Erythroblast (primary cell): Measurements from ENCODE around the gene TAPBP.

Experiments
- GATA1 ChIP-seq: IDR thresholded peaks from 2 replicates; pipeline ENCODE4 v1.6.1; 2011; ENCODE audit warnings: low read depth, mild to moderate bottlenecking, control low read depth, low read length, moderate library complexity
- POLR2A ChIP-seq: IDR thresholded peaks from 2 replicates; pipeline ENCODE4 v1.6.1; 2011; ENCODE audit warnings: mild to moderate bottlenecking, low read length

GRCh38 chr6:33273924-33274902 lies 39.7 kb downstream of the TAPBP start:
- TF ChIP-seq POLR2A = peak; percentile 42
- no peak for TF ChIP-seq GATA1
